ENCODE results near the gene ZBTB7C.

Gene ZBTB7C

DNA sequence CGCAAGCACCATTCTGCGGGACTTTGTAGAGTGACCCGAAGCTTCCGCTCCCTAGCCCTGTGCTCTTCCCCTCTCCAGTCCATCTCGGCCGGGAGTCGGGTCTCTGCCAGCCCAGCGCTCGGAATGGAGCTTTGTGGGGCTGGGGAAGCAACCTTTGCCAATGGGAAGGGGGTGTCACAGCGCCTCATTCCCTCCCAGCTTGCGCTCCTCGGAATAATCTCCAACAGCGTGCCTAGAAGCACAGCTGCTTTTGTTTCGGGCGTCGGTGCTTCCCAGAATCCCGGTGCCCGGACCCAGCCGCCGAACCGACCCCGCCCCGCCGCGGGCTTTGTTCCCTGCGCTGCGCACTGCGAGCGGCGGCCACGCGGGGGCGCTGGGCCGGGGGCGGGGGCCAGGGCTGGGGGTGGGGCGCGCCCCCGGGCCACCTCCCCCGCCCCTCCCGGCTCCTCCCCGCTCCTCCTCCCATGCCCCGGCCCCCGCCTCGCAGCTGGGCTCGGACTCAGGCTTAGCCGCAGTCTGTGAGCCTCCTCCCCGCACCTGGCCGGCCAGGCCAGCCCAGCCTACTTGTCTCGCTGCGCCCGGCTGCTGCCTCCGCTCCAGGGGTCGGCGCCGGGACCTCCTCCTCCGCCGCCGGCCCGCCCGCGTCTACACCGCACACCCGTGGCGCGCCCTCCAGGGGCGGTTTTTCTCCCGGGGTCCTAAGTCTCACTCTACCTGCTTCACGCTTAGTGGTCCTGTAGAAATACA lies 401.1 kb downstream of the ZBTB7C start:
- TF ChIP-seq, protein P1, sequence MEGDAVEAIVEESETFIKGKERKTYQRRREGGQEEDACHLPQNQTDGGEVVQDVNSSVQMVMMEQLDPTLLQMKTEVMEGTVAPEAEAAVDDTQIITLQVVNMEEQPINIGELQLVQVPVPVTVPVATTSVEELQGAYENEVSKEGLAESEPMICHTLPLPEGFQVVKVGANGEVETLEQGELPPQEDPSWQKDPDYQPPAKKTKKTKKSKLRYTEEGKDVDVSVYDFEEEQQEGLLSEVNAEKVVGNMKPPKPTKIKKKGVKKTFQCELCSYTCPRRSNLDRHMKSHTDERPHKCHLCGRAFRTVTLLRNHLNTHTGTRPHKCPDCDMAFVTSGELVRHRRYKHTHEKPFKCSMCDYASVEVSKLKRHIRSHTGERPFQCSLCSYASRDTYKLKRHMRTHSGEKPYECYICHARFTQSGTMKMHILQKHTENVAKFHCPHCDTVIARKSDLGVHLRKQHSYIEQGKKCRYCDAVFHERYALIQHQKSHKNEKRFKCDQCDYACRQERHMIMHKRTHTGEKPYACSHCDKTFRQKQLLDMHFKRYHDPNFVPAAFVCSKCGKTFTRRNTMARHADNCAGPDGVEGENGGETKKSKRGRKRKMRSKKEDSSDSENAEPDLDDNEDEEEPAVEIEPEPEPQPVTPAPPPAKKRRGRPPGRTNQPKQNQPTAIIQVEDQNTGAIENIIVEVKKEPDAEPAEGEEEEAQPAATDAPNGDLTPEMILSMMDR (IDR thresholded peaks at IDR 0.05; ENCODE audit: low read depth, low read length), result no peak
- Histone ChIP-seq H3K9me3 (no peaks in the 10 kb centered on the region), H3K36me3 (no peaks in the 10 kb centered on the region), H3K4me1 (no peaks in the 10 kb centered on the region), H3K27me3 (no peaks in the 10 kb centered on the region), H3K4me3 (ENCODE audit: low read depth, low read length) (peak overlapping the region; percentile 55)
- peak; percentile 73 for DNase-seq

DNA sequence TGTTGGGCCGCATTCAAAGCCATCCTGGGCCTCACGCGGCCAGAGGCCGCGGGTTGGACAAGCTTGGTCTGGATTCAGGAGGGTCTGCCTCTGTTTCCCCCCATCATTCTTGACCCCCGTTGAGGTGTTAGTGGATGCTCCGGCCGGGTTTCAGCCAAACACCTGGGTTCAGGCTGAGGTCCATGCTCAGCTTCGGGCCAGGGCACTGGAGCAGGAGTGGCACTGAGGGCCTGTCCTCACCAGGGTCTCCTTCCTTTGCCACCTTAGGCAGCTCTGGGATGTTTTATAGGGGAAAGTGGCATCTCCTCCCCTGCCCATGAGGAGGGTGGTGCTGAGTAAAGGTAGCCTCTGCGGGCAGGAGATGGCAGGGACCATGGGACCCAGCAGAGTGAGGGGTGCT lies 401.8 kb downstream of the ZBTB7C start:
- no peak for DNase-seq

DNA sequence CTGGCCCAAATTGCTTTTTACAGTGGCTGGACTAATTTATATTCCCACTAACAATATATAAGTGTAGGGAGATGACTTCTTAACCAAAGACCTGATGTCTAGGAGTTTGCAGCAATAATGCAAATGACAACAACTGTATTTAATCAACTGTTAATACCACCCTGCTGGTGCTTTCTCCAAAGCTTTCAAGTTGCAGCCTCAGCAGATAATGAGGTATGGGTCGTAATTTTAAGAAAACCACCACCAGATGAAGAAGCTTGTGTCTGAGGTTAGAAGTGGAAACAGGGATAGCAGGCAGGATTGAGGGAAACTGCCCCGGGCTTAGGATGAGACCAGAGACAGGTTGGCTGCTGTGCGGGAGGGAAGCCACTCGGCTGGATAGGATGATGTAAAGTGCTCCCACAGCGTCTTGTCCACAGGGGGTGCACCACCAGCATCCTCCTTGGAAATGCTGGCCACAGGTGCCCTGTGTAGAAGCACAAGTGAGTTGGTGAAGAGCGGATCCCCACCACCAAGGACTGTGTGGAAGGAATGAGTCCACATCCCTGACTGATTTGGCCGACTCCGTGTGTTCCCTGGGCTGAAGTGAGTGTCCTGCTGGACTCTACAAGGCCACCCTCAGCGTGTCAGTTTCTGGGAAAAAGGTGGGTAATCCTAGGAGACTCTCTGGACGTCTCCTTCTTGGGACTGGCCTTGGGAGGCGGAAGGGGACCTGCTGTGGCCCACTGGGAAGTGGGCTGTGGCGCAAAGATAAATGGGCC lies 402.6 kb downstream of the ZBTB7C start:
- H3K4me1 ChIP-seq, result no peaks in the 10 kb centered on the region
- H3K4me3 ChIP-seq (ENCODE audit: low read depth, low read length), result no peak overlapping the region
- DNase-seq, result no peak
- no peaks in the 10 kb centered on the region for H3K27me3 ChIP-seq
- TF ChIP-seq, protein P1 (IDR thresholded peaks at IDR 0.05; ENCODE audit: low read depth, low read length), result no peak
- H3K9me3 ChIP-seq, result no peaks in the 10 kb centered on the region
- no peaks in the 10 kb centered on the region for H3K36me3 ChIP-seq

More for the DNA sequence above, 401.8 kb downstream of the ZBTB7C start:
- no peaks in the 10 kb centered on the region for H3K36me3 ChIP-seq
- no peaks in the 10 kb centered on the region for H3K9me3 ChIP-seq
- H3K4me1 ChIP-seq, result no peaks in the 10 kb centered on the region
- TF ChIP-seq, protein P1 (IDR thresholded peaks at IDR 0.05; ENCODE audit: low read depth, low read length), result no peak
- no peaks in the 10 kb centered on the region for H3K27me3 ChIP-seq
- H3K4me3 ChIP-seq (ENCODE audit: low read depth, low read length), result no peak overlapping the region

DNA sequence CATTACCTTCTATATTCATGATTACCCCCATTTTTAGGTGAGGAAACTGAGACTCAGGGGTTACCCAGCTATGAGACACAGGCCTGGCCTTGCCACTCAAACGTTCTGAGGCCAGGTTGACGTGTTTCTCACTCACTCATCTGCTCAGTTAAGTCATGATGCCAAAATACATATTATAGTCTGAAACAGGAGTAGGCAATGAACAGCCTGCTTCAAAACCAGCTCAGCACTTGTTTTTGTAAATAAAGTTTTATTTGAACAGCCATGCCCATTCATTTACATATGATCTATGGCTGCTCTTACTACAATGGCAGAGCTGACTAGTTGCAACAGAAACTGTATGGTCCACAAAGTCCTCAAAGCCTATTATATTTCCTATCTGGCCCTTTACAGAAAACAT lies 404.6 kb downstream of the ZBTB7C start:
- H3K27me3 ChIP-seq, result no peaks in the 10 kb centered on the region
- TF ChIP-seq, protein P1 (IDR thresholded peaks at IDR 0.05; ENCODE audit: low read depth, low read length), result no peak
- no peak overlapping the region for H3K4me3 ChIP-seq (ENCODE audit: low read depth, low read length)
- no peaks in the 10 kb centered on the region for H3K9me3 ChIP-seq
- no peaks in the 10 kb centered on the region for H3K36me3 ChIP-seq
- DNase-seq, result no peak
- H3K4me1 ChIP-seq, result no peaks in the 10 kb centered on the region

DNA sequence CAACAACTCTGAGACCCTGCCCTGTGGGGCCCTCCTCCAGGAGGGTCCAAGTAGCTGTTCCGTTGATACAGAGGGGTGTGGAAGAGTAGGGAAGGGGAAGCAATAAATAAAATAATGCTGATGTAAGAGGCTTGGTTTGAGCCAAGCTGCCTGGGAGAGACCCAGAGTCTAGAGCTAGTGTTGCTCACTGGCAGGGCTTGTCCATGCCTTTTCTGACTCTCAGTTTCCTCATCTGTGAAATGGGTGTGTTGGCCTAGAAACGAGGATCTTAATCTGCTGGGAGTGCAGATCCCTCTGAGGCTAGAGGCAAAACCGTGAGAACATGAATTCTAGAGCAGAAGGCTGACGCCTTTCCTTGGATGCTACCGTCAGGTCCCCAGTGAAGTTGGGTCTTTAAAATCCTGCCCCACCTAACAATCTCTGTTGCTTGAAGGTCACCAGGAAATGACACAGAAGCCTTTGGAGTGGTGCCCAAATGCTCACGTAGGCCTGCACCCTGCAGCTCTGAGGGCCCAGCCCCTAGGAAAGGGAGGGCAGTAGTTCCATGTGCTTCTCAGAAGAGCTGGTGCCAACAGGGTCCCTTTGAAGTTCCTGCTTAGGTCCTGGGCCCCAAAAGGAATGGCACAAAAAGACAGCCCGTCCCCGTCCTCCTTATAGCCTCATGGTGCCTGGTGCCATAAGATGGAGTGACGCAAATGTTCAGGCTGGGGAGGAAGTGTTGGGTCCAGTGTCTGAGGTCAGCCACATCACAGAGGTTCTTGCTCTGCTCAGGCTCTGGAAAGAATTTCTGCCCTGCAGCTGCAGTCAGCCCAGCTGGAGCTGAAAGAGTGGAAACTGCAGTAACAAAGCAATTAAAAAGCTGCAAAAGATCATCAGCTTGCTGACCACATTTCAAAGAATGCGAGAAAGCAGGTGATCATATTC lies 405.5 kb downstream of the ZBTB7C start:
- TF ChIP-seq, protein P1 (IDR thresholded peaks at IDR 0.05; ENCODE audit: low read depth, low read length), result no peak
- H3K9me3 ChIP-seq, result no peaks in the 10 kb centered on the region
- DNase-seq, result no peak
- no peaks in the 10 kb centered on the region for H3K36me3 ChIP-seq
- H3K4me3 ChIP-seq (ENCODE audit: low read depth, low read length), result no peak overlapping the region
- H3K4me1 ChIP-seq, result no peaks in the 10 kb centered on the region
- H3K27me3 ChIP-seq, result no peaks in the 10 kb centered on the region
